ENCODE measurements around the gene TMCC3.

Gene TMCC3

GRCh38 chr12:94532490-94533422, 117.6 kb downstream of the TMCC3 start:
- peak; percentile 63 for DNase-seq (ENCODE audit: low spot score)

- DNase-seq (ENCODE audit: low spot score): no peak
These were observed 119.1 kb downstream of the TMCC3 start for GRCh38 chr12:94531196-94531720.

- no peak for DNase-seq (ENCODE audit: low spot score)
These were observed 124.4 kb downstream of the TMCC3 start for GRCh38 chr12:94525951-94526350.
